Activated naive CD4-positive, alpha-beta T cell treated with anti-CD3 and anti-CD28 coated beads for 36 hours (primary cell): ENCODE data around the gene FAHD1. TPM values are rescaled to one million over a fixed set of nuclear protein-coding genes. Genes with fewer than 3 reads are reported as not detected.
"Not testable (repeated sequence)": the region's sequence is repeated elsewhere in the genome, so short reads cannot be mapped to it uniquely, and the experiment has no call there.

ENCODE experiments used
- CTCF ChIA-PET: fragments of 350-600 bp; sonication (Branson Sonifier 250); formaldehyde crosslinking; loops from one replicate; lab custom pipeline; 2021; ENCODE audit warnings: antibody characterized with exemption; lab: Charles Lee
- DNase-seq: peaks from one replicate; pipeline ENCODE4 v3.0.0-alpha.2; 2020
- H3K27ac Mint-ChIP-seq: one replicate; pipeline ENCODE4 v1.8.0; 2021; ENCODE audit warnings: mild to moderate bottlenecking, mixed read lengths
- H3K27me3 Mint-ChIP-seq: one replicate; pipeline ENCODE4 v1.8.0; 2021; ENCODE audit warnings: low read depth, mixed read lengths
- H3K36me3 Mint-ChIP-seq: one replicate; pipeline ENCODE4 v1.8.0; 2021; ENCODE audit warnings: low read depth, mixed read lengths
- H3K4me1 Mint-ChIP-seq: one replicate; pipeline ENCODE4 v1.8.0; 2021; ENCODE audit warnings: low read depth, mixed read lengths
- H3K4me3 Mint-ChIP-seq: one replicate; pipeline ENCODE4 v1.8.0; 2021; ENCODE audit warnings: mild to moderate bottlenecking, moderate library complexity, mixed read lengths
- H3K9me3 Mint-ChIP-seq: one replicate; pipeline ENCODE4 v1.8.0; 2021; ENCODE audit warnings: mixed read lengths
- intact Hi-C: fragments of 100-400 bp; cut with micrococcal nuclease; formaldehyde crosslinking; loops from one replicate; pipeline ENCODE4 v1.15.1; 2023
- total RNA-seq, 2 experiments: library from RNA; stranded (reverse); gene quantifications; one replicate each; pipeline ENCODE4 v1.2.3, GENCODE V29; 2021

The FAHD1 gene
- total RNA-seq, 2 experiments from 2014 or later: 6.0 to 7.3 TPM

DNA sequence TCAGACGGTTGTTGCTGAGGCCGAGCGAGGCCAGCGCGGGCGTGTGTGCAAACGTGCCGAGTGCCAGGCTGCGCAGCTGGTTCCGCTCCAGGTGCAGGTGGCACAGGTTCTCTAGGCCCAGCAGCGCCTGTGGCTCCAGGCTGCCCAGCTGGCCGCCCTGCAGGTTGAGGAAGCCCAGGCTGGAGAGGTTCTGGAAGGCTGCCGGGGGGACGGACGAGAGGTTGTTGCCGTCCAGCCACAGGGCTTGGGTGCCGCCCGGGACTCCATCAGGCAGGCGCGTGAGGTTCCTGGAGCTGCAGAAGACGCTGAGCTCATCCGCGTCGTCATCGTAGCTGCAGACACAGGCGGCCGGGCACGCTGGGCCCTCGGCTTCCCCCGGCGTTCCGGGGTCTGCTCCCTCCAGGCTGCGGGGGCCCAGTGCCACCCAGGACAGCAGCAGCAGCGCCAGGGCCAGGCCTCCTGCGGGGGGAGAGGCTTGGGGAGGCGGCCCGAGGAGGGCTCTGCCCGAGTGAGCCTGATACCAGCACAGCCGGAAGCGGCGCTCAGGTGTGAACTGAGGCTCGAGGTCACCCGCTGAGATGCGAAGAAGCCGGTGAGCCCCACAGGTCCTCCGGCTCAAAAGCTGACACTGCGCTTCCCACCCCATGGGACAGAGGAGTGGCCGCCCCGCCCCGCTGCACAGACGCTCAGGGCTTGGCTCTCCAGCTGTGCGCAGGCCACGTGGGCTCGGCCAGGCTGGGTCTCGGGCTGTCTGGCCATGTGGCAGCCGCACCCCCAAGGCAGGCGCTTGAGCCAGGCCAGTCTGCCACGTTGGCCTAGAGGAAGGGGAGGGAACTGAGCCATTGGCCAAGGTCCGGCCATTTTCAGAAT is 34.8 kb upstream of the FAHD1 start:
- Mint-ChIP-seq H3K36me3 (peaks cover 1% of the 10 kb centered on the region), H3K4me1 (no peaks in the 10 kb centered on the region), H3K9me3 (peaks cover 2% of the 10 kb centered on the region), H3K27ac (no peak overlapping the region), H3K27me3 (no peaks in the 10 kb centered on the region), H3K4me3 (no peak overlapping the region)
- intact Hi-C loops: no loop called here
- CTCF ChIA-PET: interaction anchor here (1.1 kb wide), 1 partner anchor 137 kb away, joined by 3 read pairs; no protein-coding TSS in a partner anchor
- no peak for DNase-seq

DNA sequence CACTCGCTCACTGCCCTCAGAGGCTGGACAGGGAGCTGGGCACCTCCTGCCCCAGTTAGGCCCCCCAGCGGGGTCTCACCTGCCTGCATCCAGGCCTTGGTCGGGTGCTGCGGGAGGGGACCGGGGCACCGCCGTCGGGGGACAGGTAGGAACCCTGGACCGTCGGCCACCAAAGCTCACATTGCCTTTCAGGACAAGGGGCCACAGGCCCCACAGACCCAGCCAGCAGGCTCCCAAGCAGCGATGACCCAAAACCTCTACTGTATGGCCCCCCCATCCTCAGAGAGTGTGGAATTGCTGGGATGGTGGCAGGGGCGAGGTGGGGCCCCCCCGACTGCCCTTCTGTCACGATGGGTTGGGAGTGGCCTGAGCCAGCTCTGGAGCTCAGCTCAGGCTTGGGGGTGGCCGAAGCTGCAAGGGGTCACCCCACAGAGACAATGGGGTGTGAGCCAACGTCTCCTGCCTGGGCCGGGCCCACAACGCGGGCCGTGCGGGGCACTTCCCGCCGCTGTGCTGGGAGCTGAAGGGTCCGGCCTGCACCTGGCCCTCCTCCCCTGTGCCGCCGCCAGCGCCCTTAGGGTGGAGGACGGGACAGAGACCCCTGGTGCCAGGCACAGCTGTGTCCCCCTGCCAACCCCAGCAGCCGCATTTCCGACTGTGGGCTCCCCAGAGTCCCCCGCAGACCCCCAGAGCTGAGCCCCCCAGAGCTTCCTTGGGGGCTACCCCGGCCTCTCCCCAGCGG is 34.0 kb upstream of the FAHD1 start:
- CTCF ChIA-PET: interaction anchor here (1.1 kb wide), 1 partner anchor 136 kb away, joined by 3 read pairs; no protein-coding TSS in a partner anchor
- peaks cover 8% of the 10 kb centered on the region for H3K9me3 Mint-ChIP-seq
- DNase-seq: no peak
- no peaks in the 10 kb centered on the region for H3K27me3 Mint-ChIP-seq
- H3K27ac Mint-ChIP-seq: no peak overlapping the region
- H3K36me3 Mint-ChIP-seq: peaks cover 3% of the 10 kb centered on the region
- H3K4me1 Mint-ChIP-seq: no peaks in the 10 kb centered on the region
- H3K4me3 Mint-ChIP-seq: no peak overlapping the region
- intact Hi-C loops: no loop called here

DNA sequence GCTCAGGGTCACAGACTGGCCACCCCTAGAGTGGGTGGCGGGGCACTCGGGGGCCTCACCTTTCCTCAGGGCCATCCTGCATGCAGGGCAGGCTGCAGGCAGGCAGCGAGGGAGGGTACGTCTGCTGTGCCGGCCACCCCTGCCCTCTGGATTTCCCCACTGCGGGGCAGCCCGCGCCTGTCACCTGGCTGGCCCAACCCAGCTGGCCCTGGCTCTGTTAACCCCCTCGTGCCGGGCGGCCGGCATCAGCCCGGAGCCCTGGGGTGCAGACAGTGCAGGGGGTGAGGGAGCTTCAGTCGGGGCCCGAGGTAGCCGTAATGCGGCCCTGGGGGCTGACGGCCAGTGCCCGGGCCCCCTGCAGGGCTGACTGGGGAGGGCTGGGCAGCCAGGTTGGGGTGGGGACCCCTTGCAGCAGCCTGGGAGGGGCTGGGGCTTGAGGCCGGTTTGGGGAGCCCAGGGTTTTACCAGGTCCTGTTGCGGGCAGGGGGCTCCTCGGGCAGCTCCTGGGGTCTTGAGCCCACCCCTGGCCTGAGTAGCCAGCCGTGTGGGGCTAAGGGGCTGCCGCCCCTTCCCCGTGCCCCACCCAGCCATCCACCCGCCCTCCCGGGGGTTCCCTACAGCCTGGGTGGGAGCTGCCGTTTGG is 33.3 kb upstream of the FAHD1 start, which contains the start of gene IGFALS:
Gene IGFALS (minus strand): TSS at position 128 of the 643 bp plus-strand sequence. CDS start 53 bp downstream, at position 75.
- no peak within 1 kb of the TSS for H3K4me3 Mint-ChIP-seq
- intact Hi-C loops: no loop called here
- H3K36me3 Mint-ChIP-seq: peaks cover 3% of the 10 kb centered on the region
- DNase-seq: no peak
- H3K9me3 Mint-ChIP-seq: peaks cover 10% of the 10 kb centered on the region
- CTCF ChIA-PET: interaction anchor here (1.1 kb wide), 1 partner anchor 135 kb away, joined by 3 read pairs; no protein-coding TSS in a partner anchor
- H3K4me1 Mint-ChIP-seq: no peaks in the 10 kb centered on the region
- no peak within 1 kb of the TSS for H3K27ac Mint-ChIP-seq
- no peaks in the 10 kb centered on the region for H3K27me3 Mint-ChIP-seq

DNA sequence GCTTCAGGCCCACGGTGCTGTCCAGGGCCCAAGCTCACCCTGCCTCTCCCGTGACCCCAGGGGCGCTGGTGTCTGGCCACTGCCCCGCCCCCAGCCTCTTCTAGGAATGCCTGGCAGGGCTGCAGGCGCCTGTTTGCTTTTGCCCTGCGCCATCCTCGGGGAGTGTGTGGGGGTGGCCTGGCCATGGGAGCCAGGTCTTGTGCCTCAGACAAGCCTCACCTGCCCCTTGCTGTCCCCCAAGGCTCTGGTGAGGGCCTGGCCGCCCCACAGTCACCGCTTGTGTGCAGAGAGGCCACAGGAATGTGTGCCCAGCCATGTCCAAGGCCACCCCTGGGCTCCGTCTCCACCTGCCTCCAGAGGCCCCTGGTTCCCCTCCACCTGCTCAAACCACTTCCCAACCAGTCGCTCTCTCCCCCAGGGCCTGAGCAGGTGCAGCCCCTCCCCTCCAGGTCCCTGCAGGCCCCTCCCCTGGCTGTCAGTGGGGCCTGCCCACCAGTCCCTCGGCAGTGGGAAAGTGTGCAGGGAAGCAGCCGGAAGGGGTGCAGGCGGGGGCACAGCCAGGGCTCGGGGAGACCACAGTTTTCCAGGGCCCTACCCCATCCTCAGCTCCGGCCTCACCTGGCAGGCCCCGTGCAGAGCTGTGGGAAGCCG is 32.7 kb upstream of the FAHD1 start:
- no peak for DNase-seq
- Mint-ChIP-seq H3K27me3 (no peaks in the 10 kb centered on the region), H3K36me3 (peaks cover 4% of the 10 kb centered on the region), H3K9me3 (peaks cover 16% of the 10 kb centered on the region), H3K27ac (no peak overlapping the region), H3K4me3 (no peak overlapping the region), H3K4me1 (no peaks in the 10 kb centered on the region)
- CTCF ChIA-PET: no interaction called here
- intact Hi-C loops: no loop called here

DNA sequence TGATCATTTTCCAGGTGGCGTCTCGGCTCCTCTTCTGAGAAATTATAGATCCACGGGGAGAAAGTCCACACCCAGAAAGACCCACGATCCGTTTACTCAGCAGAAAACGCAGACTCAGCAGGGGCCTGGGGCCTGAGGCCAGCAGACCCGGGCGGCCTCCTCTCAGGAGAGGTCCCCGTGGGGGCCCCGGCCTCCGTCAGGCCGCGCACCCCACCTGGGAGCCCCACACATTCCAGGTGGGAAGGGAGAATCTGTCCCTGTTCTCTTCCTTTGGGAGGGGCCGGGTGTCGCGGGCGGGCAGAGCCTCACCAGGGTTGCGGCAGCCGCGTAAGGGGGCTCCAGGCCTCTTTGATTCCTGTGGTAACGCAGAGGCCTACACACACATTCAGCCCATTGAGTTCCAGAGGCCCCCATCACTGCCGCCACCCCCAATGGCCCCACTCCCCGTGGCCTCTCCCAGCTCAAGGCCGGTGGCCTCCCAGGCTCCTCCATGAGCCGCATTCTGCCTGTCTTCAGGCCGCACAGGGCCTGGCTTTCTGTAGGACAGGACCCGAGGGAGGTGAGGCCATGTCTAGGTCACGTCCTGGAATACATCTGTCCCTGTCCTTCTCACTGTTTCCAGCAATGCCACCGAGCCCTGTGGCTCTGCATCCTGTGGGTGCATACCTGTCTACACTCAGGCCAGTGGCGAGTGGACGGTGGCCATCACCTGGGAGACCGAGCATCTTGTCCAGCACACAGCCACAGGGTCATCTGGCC is 31.9 kb upstream of the FAHD1 start:
- Mint-ChIP-seq H3K27ac (no peak overlapping the region), H3K27me3 (no peaks in the 10 kb centered on the region), H3K4me3 (no peak overlapping the region), H3K36me3 (peaks cover 6% of the 10 kb centered on the region), H3K9me3 (peaks cover 18% of the 10 kb centered on the region), H3K4me1 (no peaks in the 10 kb centered on the region)
- no peak for DNase-seq
- CTCF ChIA-PET: no interaction called here
- intact Hi-C loops: no loop called here

DNA sequence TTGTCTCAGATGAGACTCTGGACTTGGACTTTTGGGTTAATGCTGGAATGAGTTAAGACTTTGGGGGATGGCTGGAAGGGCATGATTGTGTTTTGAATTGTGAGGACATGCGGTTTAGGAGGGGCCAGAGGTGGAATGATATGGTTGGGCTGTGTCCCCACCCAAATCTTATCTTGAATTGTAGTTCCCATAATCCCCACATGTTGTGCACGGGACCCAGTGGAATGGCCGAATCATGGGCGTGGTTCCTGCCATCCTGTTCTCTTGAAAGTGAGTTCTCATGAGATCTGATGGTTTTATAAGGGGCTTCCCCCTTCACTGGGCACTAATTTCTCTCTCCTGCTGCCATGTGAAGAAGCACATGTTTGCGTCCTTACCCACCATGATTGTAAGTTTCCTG is 27.7 kb upstream of the FAHD1 start:
- H3K4me1 Mint-ChIP-seq, intact Hi-C loops, CTCF ChIA-PET, H3K36me3 Mint-ChIP-seq, H3K4me3 Mint-ChIP-seq, H3K27me3 Mint-ChIP-seq, DNase-seq, H3K27ac Mint-ChIP-seq: not testable (repeated sequence)
- H3K9me3 Mint-ChIP-seq: peaks cover 18% of the 10 kb centered on the region

DNA sequence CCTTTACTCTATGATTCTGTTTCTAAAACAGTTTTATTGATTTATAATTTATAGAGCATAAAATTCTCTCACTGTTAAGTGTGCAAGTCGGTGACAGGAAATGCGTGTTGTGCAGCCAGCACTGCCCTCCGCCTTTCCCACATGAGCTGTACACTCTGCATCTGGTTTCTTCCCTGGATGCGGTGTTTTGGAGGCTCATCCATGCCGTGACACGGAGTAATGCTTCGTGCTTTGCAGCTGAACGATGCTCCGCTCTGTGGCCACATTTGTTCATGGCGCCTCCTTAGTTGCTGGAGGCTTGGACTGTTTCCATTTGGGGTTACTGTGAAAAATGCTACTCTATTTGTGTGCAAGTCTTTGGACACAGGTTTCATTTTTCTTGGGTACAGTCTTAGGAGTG is 26.3 kb upstream of the FAHD1 start:
- Mint-ChIP-seq H3K4me1 (no peaks in the 10 kb centered on the region), H3K36me3 (peaks cover 6% of the 10 kb centered on the region), H3K9me3 (peaks cover 18% of the 10 kb centered on the region), H3K27me3 (no peaks in the 10 kb centered on the region), H3K27ac (no peak overlapping the region), H3K4me3 (no peak overlapping the region)
- CTCF ChIA-PET: interaction anchor here (1.2 kb wide), 1 partner anchor 10 kb away, joined by 4 read pairs; no protein-coding TSS in a partner anchor
- DNase-seq: no peak
- intact Hi-C loops: no loop called here

DNA sequence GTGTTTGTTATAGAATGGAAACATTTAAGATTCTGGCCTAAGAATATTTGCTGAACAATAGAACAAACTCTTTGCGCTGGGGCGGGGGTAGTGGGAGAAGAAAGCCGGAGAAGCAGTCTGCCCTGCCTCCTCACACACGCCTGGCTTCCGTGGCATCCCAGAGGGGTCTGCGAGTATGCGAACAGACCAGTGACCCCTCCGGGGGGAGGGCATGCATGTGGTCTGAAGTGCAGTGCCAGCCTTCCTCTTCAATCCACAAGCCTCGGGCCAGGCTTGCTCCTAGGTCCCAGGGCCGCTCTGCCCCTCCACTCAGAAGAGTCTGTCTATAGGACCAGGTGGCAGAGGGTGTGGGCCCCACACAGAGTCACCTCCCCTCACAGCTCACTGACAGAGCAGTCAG is 19.4 kb upstream of the FAHD1 start:
- H3K9me3 Mint-ChIP-seq: no peaks in the 10 kb centered on the region
- CTCF ChIA-PET: interaction anchor here (1.3 kb wide), 1 partner anchor 25 kb away, joined by 4 read pairs; the partner anchor contains the start of genes NUBP2 and SPSB3
- DNase-seq: no peak
- no peaks in the 10 kb centered on the region for H3K27me3 Mint-ChIP-seq
- peaks cover 4% of the 10 kb centered on the region for H3K4me1 Mint-ChIP-seq
- no peak overlapping the region for H3K4me3 Mint-ChIP-seq
- no peak overlapping the region for H3K27ac Mint-ChIP-seq
- intact Hi-C loops: no loop called here
- peaks cover 6% of the 10 kb centered on the region for H3K36me3 Mint-ChIP-seq

DNA sequence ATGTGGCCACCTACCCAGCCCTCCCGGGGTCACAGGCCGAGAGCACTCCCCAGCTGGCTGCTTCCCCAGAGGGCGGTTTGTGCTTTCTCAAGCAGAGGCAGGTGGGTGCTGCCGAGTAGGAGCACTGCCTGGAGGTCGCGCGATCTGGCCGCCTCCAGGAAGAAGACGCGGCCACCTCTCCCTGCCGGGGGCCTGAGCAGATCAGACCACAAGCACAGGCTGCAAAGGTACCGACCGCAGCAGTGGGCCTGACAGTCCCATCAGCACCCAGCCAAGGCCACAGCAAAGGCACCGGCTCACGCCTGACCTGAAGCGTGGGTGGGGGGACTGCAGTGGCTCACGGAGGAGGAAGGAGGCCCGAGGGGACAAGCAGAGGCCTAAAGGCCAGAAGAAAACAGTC is 18.3 kb upstream of the FAHD1 start:
- Mint-ChIP-seq H3K4me1 (peaks cover 10% of the 10 kb centered on the region), H3K27ac (no peak overlapping the region), H3K36me3 (peaks cover 6% of the 10 kb centered on the region), H3K9me3 (no peaks in the 10 kb centered on the region), H3K4me3 (no peak overlapping the region), H3K27me3 (no peaks in the 10 kb centered on the region)
- no peak for DNase-seq
- CTCF ChIA-PET: no interaction called here
- intact Hi-C loops: no loop called here

DNA sequence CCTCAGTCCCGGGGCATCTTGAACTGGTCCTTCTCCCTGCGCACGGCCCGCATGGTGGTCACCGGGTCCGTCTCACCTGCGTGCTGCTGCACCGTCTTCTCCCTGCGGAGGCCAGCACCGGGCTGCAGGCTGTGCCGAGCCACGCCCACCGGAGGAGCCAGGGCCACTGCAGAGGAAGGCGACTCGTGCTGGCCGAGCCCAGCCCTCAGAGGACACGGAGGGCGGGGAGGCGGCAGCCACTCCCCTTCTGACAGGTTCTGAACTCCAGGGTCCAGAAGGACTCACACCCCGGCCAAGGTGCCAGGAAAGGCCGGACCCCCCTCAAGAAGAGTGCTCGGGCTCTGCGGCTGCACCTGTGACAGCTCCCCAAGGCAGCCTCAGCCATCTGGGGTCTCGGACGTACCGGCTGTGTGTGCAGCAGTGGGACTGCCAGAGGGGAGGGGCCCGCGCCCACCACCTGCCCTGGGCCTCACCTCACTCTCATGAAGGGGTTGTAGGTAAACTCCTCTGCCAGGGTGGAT is 17.7 kb upstream of the FAHD1 start:
- CTCF ChIA-PET: no interaction called here
- H3K36me3 Mint-ChIP-seq: peaks cover 6% of the 10 kb centered on the region
- H3K27ac Mint-ChIP-seq: no peak overlapping the region
- no peak for DNase-seq
- peaks cover 10% of the 10 kb centered on the region for H3K4me1 Mint-ChIP-seq
- no peaks in the 10 kb centered on the region for H3K27me3 Mint-ChIP-seq
- no peak overlapping the region for H3K4me3 Mint-ChIP-seq
- intact Hi-C loops: no loop called here
- H3K9me3 Mint-ChIP-seq: no peaks in the 10 kb centered on the region

DNA sequence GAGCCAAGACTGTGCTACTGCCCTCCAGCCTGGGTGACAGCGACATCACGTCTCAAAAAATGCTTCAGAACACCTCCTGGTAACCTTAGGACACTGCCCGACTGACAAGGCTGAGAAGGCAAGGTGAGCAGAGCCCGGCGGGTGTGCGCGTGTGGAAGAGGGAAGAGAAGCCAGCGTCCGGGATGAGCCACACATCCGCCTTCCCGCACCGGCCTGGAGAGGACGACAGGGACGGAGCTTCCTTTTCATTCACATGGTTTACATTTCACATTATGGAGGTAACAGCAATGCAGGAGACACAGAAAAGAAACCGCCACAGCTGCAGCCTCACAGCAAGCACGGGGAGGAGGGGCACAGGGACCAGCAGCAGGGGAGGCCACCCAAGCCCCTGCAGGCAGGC is 16.9 kb upstream of the FAHD1 start:
- no peaks in the 10 kb centered on the region for H3K27me3 Mint-ChIP-seq
- H3K4me1 Mint-ChIP-seq: peaks cover 10% of the 10 kb centered on the region
- intact Hi-C loops: no loop called here
- no peak overlapping the region for H3K27ac Mint-ChIP-seq
- CTCF ChIA-PET: interaction anchor here (3.4 kb wide), 1 partner anchor 119 kb away, joined by 14 read pairs; no protein-coding TSS in a partner anchor
- H3K4me3 Mint-ChIP-seq: no peak overlapping the region
- no peaks in the 10 kb centered on the region for H3K9me3 Mint-ChIP-seq
- DNase-seq: no peak
- H3K36me3 Mint-ChIP-seq: peaks cover 6% of the 10 kb centered on the region
